Astrocyte (in vitro differentiated cells and primary cell): ENCODE measurements around the gene A3GALT2. TPM values are rescaled to one million over a fixed set of nuclear protein-coding genes. Genes with fewer than 3 reads are reported as not detected.
A peak's percentile ranks its signal among the peaks of the same experiment; 100 is the strongest.

Source experiments
- DNase-seq: peaks from one replicate; pipeline ENCODE4 v3.0.0-alpha.2; 2010; ENCODE audit warnings: low read depth
- FAIRE-seq: peaks from 2 replicates; lab custom pipeline; 2011; peaks lifted over from hg19 to GRCh38; lab: Jason Lieb, UNC
- H2AFZ ChIP-seq: 2 replicates; pipeline ENCODE4 v1.6.0; 2012; ENCODE audit warnings: low read depth, low read length, inconsistent platforms
- H3K27ac ChIP-seq: 2 replicates; pipeline ENCODE4 v1.5.1; 2011; ENCODE audit warnings: low read depth, low read length, inconsistent platforms
- H3K27me3 ChIP-seq: 2 replicates; pipeline ENCODE4 v1.6.0; 2011; ENCODE audit warnings: low read length, inconsistent platforms; ENCODE audit not compliant: insufficient read depth
- H3K36me3 ChIP-seq: 2 replicates; pipeline ENCODE4 v1.5.1; 2011; ENCODE audit warnings: low read length, inconsistent platforms; ENCODE audit not compliant: insufficient read depth
- H3K4me1 ChIP-seq: 2 replicates; pipeline ENCODE4 v1.5.1; 2011; ENCODE audit warnings: low read length, inconsistent platforms; ENCODE audit not compliant: insufficient read depth
- H3K4me2 ChIP-seq: 2 replicates; pipeline ENCODE4 v1.6.0; 2012; ENCODE audit warnings: low read length, inconsistent platforms
- H3K4me3 ChIP-seq: 2 replicates; pipeline ENCODE4 v1.5.1; 2011; ENCODE audit warnings: low read depth, mild to moderate bottlenecking, low read length, inconsistent platforms; ENCODE audit not compliant: insufficient read depth
- H3K79me2 ChIP-seq: 2 replicates; pipeline ENCODE4 v1.6.0; 2012; ENCODE audit warnings: mild to moderate bottlenecking, low read length, inconsistent platforms; ENCODE audit not compliant: insufficient read depth
- H3K9ac ChIP-seq: 2 replicates; pipeline ENCODE4 v1.6.0; 2012; ENCODE audit warnings: mild to moderate bottlenecking, low read length, inconsistent platforms
- H3K9me3 ChIP-seq: 2 replicates; pipeline ENCODE4 v1.5.1; 2012; ENCODE audit warnings: low read depth, mild to moderate bottlenecking, low read length, inconsistent platforms; ENCODE audit not compliant: insufficient read depth
- H4K20me1 ChIP-seq: 2 replicates; pipeline ENCODE4 v1.6.0; 2012; ENCODE audit warnings: low read length, inconsistent platforms; ENCODE audit not compliant: insufficient read depth
- H3K27ac Mint-ChIP-seq: one replicate; pipeline ENCODE4 v1.8.0; 2021; ENCODE audit warnings: mild to moderate bottlenecking, mixed read lengths; ENCODE audit not compliant: unreplicated experiment
- H3K27me3 Mint-ChIP-seq: one replicate; pipeline ENCODE4 v1.8.0; 2021; ENCODE audit warnings: low read depth, mixed read lengths; ENCODE audit not compliant: unreplicated experiment
- H3K36me3 Mint-ChIP-seq: one replicate; pipeline ENCODE4 v1.8.0; 2021; ENCODE audit warnings: low read depth, mixed read lengths; ENCODE audit not compliant: unreplicated experiment
- H3K4me1 Mint-ChIP-seq: one replicate; pipeline ENCODE4 v1.8.0; 2021; ENCODE audit warnings: low read depth, mixed read lengths; ENCODE audit not compliant: unreplicated experiment
- H3K4me3 Mint-ChIP-seq: one replicate; pipeline ENCODE4 v1.8.0; 2021; ENCODE audit warnings: mild to moderate bottlenecking, moderate library complexity, mixed read lengths; ENCODE audit not compliant: unreplicated experiment
- H3K9me3 Mint-ChIP-seq: one replicate; pipeline ENCODE4 v1.8.0; 2021; ENCODE audit warnings: mild to moderate bottlenecking, mixed read lengths; ENCODE audit not compliant: unreplicated experiment
- CTCF ChIP-seq: IDR thresholded peaks from 2 replicates; pipeline ENCODE4 v1.5.1; 2011; ENCODE audit warnings: low read depth, mild to moderate bottlenecking, inconsistent platforms, low read length, moderate library complexity; ENCODE audit not compliant: insufficient read depth
- EZH2 ChIP-seq: IDR thresholded peaks from 2 replicates; pipeline ENCODE4 v1.6.1; 2012; ENCODE audit warnings: mild to moderate bottlenecking, low read length, inconsistent platforms; ENCODE audit not compliant: insufficient read depth
- total RNA-seq: library from RNA; stranded (reverse); gene quantifications from 2 replicates; pipeline ENCODE4 v1.2.1, GENCODE V29; 2021

A3GALT2 gene
- total RNA-seq, 1 donor from 2014 or later, result not detected

- FAIRE-seq, result no peak
- Histone ChIP-seq H3K4me3 (no peak overlapping the region), H3K79me2 (peaks cover 100% of the 10 kb centered on the region), H3K36me3 (peaks cover 47% of the 10 kb centered on the region), H3K9me3 (no peaks in the 10 kb centered on the region), H2AFZ (no peak overlapping the region), H3K27me3 (no peaks in the 10 kb centered on the region), H3K4me2 (peak overlapping the region; percentile 79), H3K27ac (peak overlapping the region; percentile 14), H3K4me1 (peaks cover 72% of the 10 kb centered on the region), H4K20me1 (peaks cover 99% of the 10 kb centered on the region), H3K9ac (peak overlapping the region; percentile 62)
- Mint-ChIP-seq H3K36me3 (peaks cover 31% of the 10 kb centered on the region), H3K9me3 (no peaks in the 10 kb centered on the region), H3K27me3 (no peaks in the 10 kb centered on the region), H3K4me3 (no peak overlapping the region), H3K4me1 (peaks cover 92% of the 10 kb centered on the region), H3K27ac (peak overlapping the region; percentile 70)
- no peak for TF ChIP-seq EZH2
- TF ChIP-seq CTCF, result no peak
- DNase-seq, result no peak
These were observed 16.5 kb upstream of the A3GALT2 start for GRCh38 chr1:33337441-33337840.

GRCh38 chr1:33336580-33336979, 15.7 kb upstream of the A3GALT2 start:
- FAIRE-seq (no peak), DNase-seq (no peak)
- Histone ChIP-seq H3K79me2 (peaks cover 100% of the 10 kb centered on the region), H3K4me3 (no peak overlapping the region), H3K4me1 (peaks cover 72% of the 10 kb centered on the region), H4K20me1 (peaks cover 100% of the 10 kb centered on the region), H2AFZ (no peak overlapping the region), H3K9me3 (no peaks in the 10 kb centered on the region), H3K27me3 (no peaks in the 10 kb centered on the region), H3K9ac (no peak overlapping the region), H3K4me2 (peak overlapping the region; percentile 29), H3K36me3 (peaks cover 54% of the 10 kb centered on the region), H3K27ac (no peak overlapping the region)
- peak overlapping the region; percentile 80 for H3K27ac Mint-ChIP-seq
- H3K4me3 Mint-ChIP-seq, result peak overlapping the region; percentile 60
- no peaks in the 10 kb centered on the region for H3K9me3 Mint-ChIP-seq
- H3K4me1 Mint-ChIP-seq, result peaks cover 92% of the 10 kb centered on the region
- H3K27me3 Mint-ChIP-seq, result no peaks in the 10 kb centered on the region
- H3K36me3 Mint-ChIP-seq, result peaks cover 35% of the 10 kb centered on the region
- no peak for TF ChIP-seq EZH2
- no peak for TF ChIP-seq CTCF

GRCh38 chr1:33335020-33335419, 14.1 kb upstream of the A3GALT2 start:
- Histone ChIP-seq H3K36me3 (peaks cover 60% of the 10 kb centered on the region), H3K9me3 (no peaks in the 10 kb centered on the region), H3K4me2 (no peak overlapping the region), H4K20me1 (peaks cover 100% of the 10 kb centered on the region), H3K4me1 (peaks cover 60% of the 10 kb centered on the region), H3K9ac (peak overlapping the region; percentile 20), H3K79me2 (peaks cover 100% of the 10 kb centered on the region), H3K27me3 (no peaks in the 10 kb centered on the region), H3K4me3 (no peak overlapping the region), H2AFZ (no peak overlapping the region), H3K27ac (no peak overlapping the region)
- Mint-ChIP-seq H3K27ac (no peak overlapping the region), H3K36me3 (peaks cover 42% of the 10 kb centered on the region), H3K4me3 (no peak overlapping the region), H3K27me3 (no peaks in the 10 kb centered on the region), H3K9me3 (no peaks in the 10 kb centered on the region), H3K4me1 (peaks cover 90% of the 10 kb centered on the region)
- TF ChIP-seq EZH2 (no peak), CTCF (no peak)
- no peak for FAIRE-seq
- no peak for DNase-seq
